ENCODE data around the gene TRIM46.

TRIM46 gene

GRCh38 chr1:155170806-155171205, 2.8 kb upstream of the TRIM46 start:
- FAIRE-seq (no peak), DNase-seq (ENCODE audit: low spot score) (no peak)

- FAIRE-seq: no peak
Observed at GRCh38 chr1:155171836-155172731, 1.6 kb upstream of the TRIM46 start.

GRCh38 chr1:155172732-155173477, 744 bp upstream of the TRIM46 start, which contains the start of gene KRTCAP2:
KRTCAP2 (minus strand) TSS chr1:155173304; CDS start chr1:155173224, 80 bp downstream.
- DNase-seq (ENCODE audit: low spot score) (peak; percentile 93), FAIRE-seq (peak; percentile 59)

More at GRCh38 chr1:155171836-155172731, 1.6 kb upstream of the TRIM46 start:
- no peak for DNase-seq (ENCODE audit: low spot score)

- DNase-seq (ENCODE audit: low spot score) (no peak), FAIRE-seq (no peak)
Observed at GRCh38 chr1:155174324-155175280, 953 bp downstream of the TRIM46 start.

- FAIRE-seq: no peak
- no peak for DNase-seq (ENCODE audit: low spot score)
Observed at GRCh38 chr1:155175281-155175926, 1.8 kb downstream of the TRIM46 start.

GRCh38 chr1:155175927-155176371, 2.3 kb downstream of the TRIM46 start:
- FAIRE-seq: no peak
- no peak for DNase-seq (ENCODE audit: low spot score)

GRCh38 chr1:155176544-155177071, 3.0 kb downstream of the TRIM46 start:
- peak; percentile 4 for FAIRE-seq
- peak; percentile 53 for DNase-seq (ENCODE audit: low spot score)

- DNase-seq (ENCODE audit: low spot score) (no peak), FAIRE-seq (no peak)
Observed at GRCh38 chr1:155177192-155177917, 3.7 kb downstream of the TRIM46 start.

GRCh38 chr1:155177918-155178281, 4.3 kb downstream of the TRIM46 start:
- FAIRE-seq (no peak), DNase-seq (ENCODE audit: low spot score) (no peak)

GRCh38 chr1:155178441-155179111, 4.9 kb downstream of the TRIM46 start:
- no peak for FAIRE-seq

GRCh38 chr1:155179112-155180031, 5.7 kb downstream of the TRIM46 start:
- FAIRE-seq (no peak), DNase-seq (ENCODE audit: low spot score) (no peak)

More at GRCh38 chr1:155178441-155179111, 4.9 kb downstream of the TRIM46 start:
- DNase-seq (ENCODE audit: low spot score): no peak

GRCh38 chr1:155181371-155182051, 7.9 kb downstream of the TRIM46 start:
- no peak for DNase-seq (ENCODE audit: low spot score)
- FAIRE-seq: no peak

GRCh38 chr1:155182052-155182550, 8.5 kb downstream of the TRIM46 start:
- FAIRE-seq (no peak), DNase-seq (ENCODE audit: low spot score) (no peak)

- no peak for FAIRE-seq
Observed at GRCh38 chr1:155183775-155184221, 10.1 kb downstream of the TRIM46 start.

GRCh38 chr1:155184351-155184811, 10.7 kb downstream of the TRIM46 start:
- DNase-seq (ENCODE audit: low spot score): no peak
- FAIRE-seq: no peak

More at GRCh38 chr1:155183775-155184221, 10.1 kb downstream of the TRIM46 start:
- no peak for DNase-seq (ENCODE audit: low spot score)

GRCh38 chr1:155184835-155185782, 11.5 kb downstream of the TRIM46 start:
- FAIRE-seq (no peak), DNase-seq (ENCODE audit: low spot score) (no peak)
